SK-N-SH (cell line): Measurements from ENCODE around the gene CNTLN. TPM values are rescaled to one million over a fixed set of nuclear protein-coding genes. Genes with fewer than 3 reads are reported as not detected.

Experiments used
- CTCF ChIA-PET: fragments of 300-600, 350-600 bp; formaldehyde crosslinking; extraction: SDS; loops from one replicate; lab custom pipeline; 2021; lab: Yijun Ruan, JAX
- POLR2A ChIA-PET: fragments of 350-600 bp; sonication (Branson Sonifier 250); formaldehyde crosslinking; extraction: SDS; loops from one replicate; lab custom pipeline; 2020; ENCODE audit warnings: antibody characterized with exemption, inconsistent platforms; lab: Yijun Ruan, JAX
- DNase-seq: peaks from one replicate; pipeline ENCODE4 v3.0.0; 2012
- H2AFZ ChIP-seq: fragments of 200-600 bp; sonication (generic); 2 replicates; pipeline ENCODE4 v1.8.1; 2016; ENCODE audit warnings: antibody characterized with exemption, mild to moderate bottlenecking, low read depth
- H3F3A ChIP-seq: fragments of 200-600 bp; sonication (generic); replicated peaks from 2 replicates; pipeline ENCODE3; 2016; ENCODE audit warnings: antibody characterized with exemption, mild to moderate bottlenecking; ENCODE audit not compliant: insufficient read depth
- H3K27ac ChIP-seq, 2 experiments: fragments of 200-500 bp in 1 of 2; fragments of 200-600 bp in 1 of 2; sonication (Bioruptor generic) in 1 of 2; sonication (generic), shearing (Covaris generic) in 1 of 2; 2 replicates each; pipeline versions ENCODE4 v1.5.1 to v1.6.1; 2014 to 2016; ENCODE audit warnings: low read depth in 2 of 2, inconsistent platforms in 1 of 2, low read length in 1 of 2, mild to moderate bottlenecking in 1 of 2, mixed read lengths in 1 of 2
- H3K27me3 ChIP-seq: fragments of 200-600 bp; sonication (generic), shearing (Covaris generic); 2 replicates; pipeline ENCODE4 v1.6.1; 2016; ENCODE audit warnings: mixed run types; ENCODE audit not compliant: insufficient read depth
- H3K36me3 ChIP-seq, 2 experiments: fragments of 200-500 bp in 1 of 2; fragments of 200-600 bp in 1 of 2; sonication (Bioruptor generic) in 1 of 2; sonication (generic) in 1 of 2; replicated peaks in 1 of 2; 2 replicates each; pipeline versions ENCODE3 to v1.5.1; 2014 to 2016; ENCODE audit warnings: low read length in 1 of 2, mild to moderate bottlenecking in 1 of 2; ENCODE audit not compliant: insufficient read depth in 2 of 2, control insufficient read depth in 1 of 2
- H3K4me1 ChIP-seq, 2 experiments: fragments of 200-500 bp in 1 of 2; fragments of 200-600 bp in 1 of 2; sonication (Bioruptor generic) in 1 of 2; sonication (generic), shearing (Covaris generic) in 1 of 2; 2 replicates each; pipeline versions ENCODE4 v1.5.1 to v1.6.1; 2014 to 2016; ENCODE audit warnings: low read depth in 1 of 2, low read length in 1 of 2, mixed run types in 1 of 2; ENCODE audit not compliant: insufficient read depth in 2 of 2, control insufficient read depth in 1 of 2
- H3K4me2 ChIP-seq: fragments of 200-600 bp; sonication (generic), shearing (Covaris generic); 2 replicates; pipeline ENCODE4 v1.6.1; 2017; ENCODE audit warnings: mixed run types
- H3K4me3 ChIP-seq, 2 experiments: fragments of 200-500 bp in 1 of 2; fragments of 200-600 bp in 1 of 2; sonication (Bioruptor generic) in 1 of 2; sonication (generic), shearing (Covaris generic) in 1 of 2; 2 replicates each; pipeline versions ENCODE4 v1.5.1 to v1.8.1; 2014 to 2016; ENCODE audit warnings: low read depth in 2 of 2, inconsistent platforms in 1 of 2, low read length in 1 of 2, mild to moderate bottlenecking in 1 of 2, mixed read lengths in 1 of 2, moderate library complexity in 1 of 2
- H3K79me2 ChIP-seq: fragments of 200-600 bp; sonication (generic); 2 replicates; pipeline ENCODE4 v1.8.1; 2017; ENCODE audit warnings: mild to moderate bottlenecking; ENCODE audit not compliant: insufficient read depth
- H3K9ac ChIP-seq: fragments of 200-600 bp; sonication (generic); 2 replicates; pipeline ENCODE4 v1.6.1; 2017; ENCODE audit warnings: mixed run types
- H3K9me2 ChIP-seq: fragments of 200-600 bp; sonication (generic); 2 replicates; pipeline ENCODE4 v1.6.1; 2017; ENCODE audit warnings: mixed run types
- H3K9me3 ChIP-seq: fragments of 200-600 bp; sonication (generic); 2 replicates; pipeline ENCODE4 v1.6.1; 2017; ENCODE audit warnings: mixed run types, mild to moderate bottlenecking, moderate library complexity
- H4K20me1 ChIP-seq: fragments of 200-600 bp; sonication (generic); 2 replicates; pipeline ENCODE4 v1.6.1; 2017; ENCODE audit warnings: mild to moderate bottlenecking, mixed run types; ENCODE audit not compliant: insufficient read depth
- FOSL2 ChIP-seq: IDR thresholded peaks from 2 replicates; pipeline ENCODE4 v1.4.0; 2012; ENCODE audit warnings: low read depth, mild to moderate bottlenecking, moderate library complexity, borderline replicate concordance
- FOXJ3 ChIP-seq: sonication (generic); formaldehyde crosslinking; IDR thresholded peaks from 2 replicates; pipeline ENCODE4 v1.5.1; 2020; ENCODE audit warnings: mild to moderate bottlenecking, missing genetic modification reagents
- GABPA ChIP-seq: IDR thresholded peaks from 2 replicates; pipeline ENCODE4 v1.4.0; 2012; ENCODE audit warnings: low read depth, mild to moderate bottlenecking
- RXRA ChIP-seq: IDR thresholded peaks from 2 replicates; pipeline ENCODE4 v1.4.0; 2012; ENCODE audit warnings: low read depth, mild to moderate bottlenecking, borderline replicate concordance
- TAF1 ChIP-seq: IDR thresholded peaks from 2 replicates; pipeline ENCODE4 v1.6.1; 2012; ENCODE audit warnings: low read depth, mild to moderate bottlenecking, low read length, moderate library complexity, borderline replicate concordance
- YY1 ChIP-seq: IDR thresholded peaks from 2 replicates; pipeline ENCODE4 v1.4.0; 2012; ENCODE audit warnings: low read depth, mild to moderate bottlenecking
- WGBS: methylation state at CpG from one replicate; pipeline ENCODE4 v1.1.6; 2017; ENCODE audit warnings: low lambda C conversion rate; 5-methylcytosine and 5-hydroxymethylcytosine counted together
- polyA plus RNA-seq, 3 experiments: library from polyadenylated mRNA; depleted of rRNA; stranded (reverse); fragments of >200 nt; gene quantifications; 2 replicates each; pipeline ENCODE4 v1.2.3, GENCODE V29; 2012
- TF ChIP-seq, protein P1 (sequence below): IDR thresholded peaks from 2 replicates; pipeline ENCODE4 v1.4.0; 2012; ENCODE audit warnings: low read depth, borderline replicate concordance
- TF ChIP-seq, protein P2 (sequence below): IDR thresholded peaks from 2 replicates; pipeline ENCODE4; 2012
- TF ChIP-seq, protein P3 (sequence below): fragments of 200-600 bp; sonication (generic); IDR thresholded peaks from 2 replicates; pipeline ENCODE4 v1.6.1; 2017; ENCODE audit warnings: antibody characterized with exemption, mild to moderate bottlenecking, moderate library complexity

CNTLN gene
- polyA plus RNA-seq, 1 of the 3 experiments (the other 2 are of a cell fraction), result 2.5 TPM

DNA sequence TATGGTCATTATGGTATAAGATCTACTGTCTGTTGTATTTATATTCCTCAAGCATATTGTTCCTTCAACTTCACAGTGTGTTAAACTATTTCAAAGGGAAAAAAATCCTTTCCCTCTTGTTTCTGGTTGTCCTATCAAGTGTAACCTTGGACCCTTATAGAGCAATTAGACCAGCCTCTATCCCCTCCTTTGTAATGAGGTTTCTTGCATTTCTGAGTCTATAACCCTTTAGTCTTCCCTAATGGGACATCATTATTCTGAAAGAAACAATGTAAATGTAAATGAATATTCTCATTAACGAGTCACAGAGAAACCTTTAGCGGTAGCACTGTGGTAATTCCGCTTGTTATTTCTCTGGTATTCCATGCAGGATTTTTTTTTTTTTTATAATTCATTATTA is 197.3 kb downstream of the CNTLN start:
- ChIA-PET CTCF (interaction anchor here (1.2 kb wide), 1 partner anchor 10 kb away, joined by 3 read pairs; no protein-coding TSS in a partner anchor), POLR2A (no interaction called here)
- Histone ChIP-seq H3K27ac (no peak overlapping the region), H3K9me3 (no peaks in the 10 kb centered on the region), H3K4me2 (no peak overlapping the region), H4K20me1 (no peaks in the 10 kb centered on the region), H3K27me3 (no peaks in the 10 kb centered on the region), H2AFZ (no peak overlapping the region), H3K9me2 (no peaks in the 10 kb centered on the region), H3K79me2 (no peaks in the 10 kb centered on the region), H3K9ac (no peak overlapping the region), H3F3A (peaks cover 4% of the 10 kb centered on the region), H3K4me3 (no peak overlapping the region), H3K36me3 (peaks cover 8 to 10% of the 10 kb centered on the region in 2 experiments), H3K4me1 (no peaks in the 10 kb centered on the region)
- TF ChIP-seq, protein P1, sequence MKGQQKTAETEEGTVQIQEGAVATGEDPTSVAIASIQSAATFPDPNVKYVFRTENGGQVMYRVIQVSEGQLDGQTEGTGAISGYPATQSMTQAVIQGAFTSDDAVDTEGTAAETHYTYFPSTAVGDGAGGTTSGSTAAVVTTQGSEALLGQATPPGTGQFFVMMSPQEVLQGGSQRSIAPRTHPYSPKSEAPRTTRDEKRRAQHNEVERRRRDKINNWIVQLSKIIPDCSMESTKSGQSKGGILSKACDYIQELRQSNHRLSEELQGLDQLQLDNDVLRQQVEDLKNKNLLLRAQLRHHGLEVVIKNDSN, result no peak
- TF ChIP-seq, protein P2, sequence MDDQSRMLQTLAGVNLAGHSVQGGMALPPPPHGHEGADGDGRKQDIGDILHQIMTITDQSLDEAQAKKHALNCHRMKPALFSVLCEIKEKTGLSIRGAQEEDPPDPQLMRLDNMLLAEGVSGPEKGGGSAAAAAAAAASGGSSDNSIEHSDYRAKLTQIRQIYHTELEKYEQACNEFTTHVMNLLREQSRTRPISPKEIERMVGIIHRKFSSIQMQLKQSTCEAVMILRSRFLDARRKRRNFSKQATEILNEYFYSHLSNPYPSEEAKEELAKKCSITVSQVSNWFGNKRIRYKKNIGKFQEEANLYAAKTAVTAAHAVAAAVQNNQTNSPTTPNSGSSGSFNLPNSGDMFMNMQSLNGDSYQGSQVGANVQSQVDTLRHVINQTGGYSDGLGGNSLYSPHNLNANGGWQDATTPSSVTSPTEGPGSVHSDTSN, result no peak
- TF ChIP-seq TAF1 (no peak), FOSL2 (no peak), RXRA (no peak), FOXJ3 (CRISPR knock-in tag) (no peak), YY1 (no peak)
- TF ChIP-seq, protein P3, sequence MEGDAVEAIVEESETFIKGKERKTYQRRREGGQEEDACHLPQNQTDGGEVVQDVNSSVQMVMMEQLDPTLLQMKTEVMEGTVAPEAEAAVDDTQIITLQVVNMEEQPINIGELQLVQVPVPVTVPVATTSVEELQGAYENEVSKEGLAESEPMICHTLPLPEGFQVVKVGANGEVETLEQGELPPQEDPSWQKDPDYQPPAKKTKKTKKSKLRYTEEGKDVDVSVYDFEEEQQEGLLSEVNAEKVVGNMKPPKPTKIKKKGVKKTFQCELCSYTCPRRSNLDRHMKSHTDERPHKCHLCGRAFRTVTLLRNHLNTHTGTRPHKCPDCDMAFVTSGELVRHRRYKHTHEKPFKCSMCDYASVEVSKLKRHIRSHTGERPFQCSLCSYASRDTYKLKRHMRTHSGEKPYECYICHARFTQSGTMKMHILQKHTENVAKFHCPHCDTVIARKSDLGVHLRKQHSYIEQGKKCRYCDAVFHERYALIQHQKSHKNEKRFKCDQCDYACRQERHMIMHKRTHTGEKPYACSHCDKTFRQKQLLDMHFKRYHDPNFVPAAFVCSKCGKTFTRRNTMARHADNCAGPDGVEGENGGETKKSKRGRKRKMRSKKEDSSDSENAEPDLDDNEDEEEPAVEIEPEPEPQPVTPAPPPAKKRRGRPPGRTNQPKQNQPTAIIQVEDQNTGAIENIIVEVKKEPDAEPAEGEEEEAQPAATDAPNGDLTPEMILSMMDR, result no peak
- WGBS, result 98% methylated on average over 3 of the region's 3 CpGs
- DNase-seq, result no peak

DNA sequence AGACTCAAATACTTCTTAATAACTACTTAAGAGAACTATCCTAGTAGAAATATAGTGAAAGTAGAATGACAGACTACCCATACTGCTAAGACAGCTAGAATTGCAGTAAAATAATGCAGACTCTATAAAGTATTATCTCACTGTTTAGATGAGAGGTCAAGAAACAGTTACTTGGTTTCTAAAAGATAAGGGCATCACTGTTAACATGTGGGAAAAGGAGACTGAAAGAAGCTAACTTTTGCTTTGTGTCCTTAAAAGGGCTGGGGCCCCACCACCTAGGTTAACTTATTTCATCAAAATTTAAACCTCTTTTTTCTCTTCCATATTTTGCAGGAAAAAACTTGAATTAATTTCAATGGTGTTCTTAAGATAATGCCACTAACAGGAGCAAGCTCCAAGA is 204.3 kb downstream of the CNTLN start:
- Histone ChIP-seq H3K4me1 (no peaks in the 10 kb centered on the region; a peak in 2 of 4 replicates), H3K9me2 (no peaks in the 10 kb centered on the region), H4K20me1 (no peaks in the 10 kb centered on the region), H3K36me3 (peaks cover 8 to 20% of the 10 kb centered on the region in 2 experiments), H3K4me3 (no peak overlapping the region), H3K79me2 (no peaks in the 10 kb centered on the region), H2AFZ (no peak overlapping the region)
- CTCF ChIA-PET, result no interaction called here
- DNase-seq, result no peak
- TF ChIP-seq GABPA, result no peak
- TF ChIP-seq, all 33 proteins: peak for 0
- Histone ChIP-seq H3K27me3 (no peaks in the 10 kb centered on the region), H3K9me3 (no peaks in the 10 kb centered on the region), H3K9ac (no peak overlapping the region), H3F3A (peaks cover 4% of the 10 kb centered on the region), H3K27ac (no peak overlapping the region), H3K4me2 (no peak overlapping the region)
- POLR2A ChIA-PET, result interaction anchor here (0.6 kb wide), 1 partner anchor 649 kb away, joined by 3 read pairs; no protein-coding TSS in a partner anchor
